Stomach (tissue), 9 donors: ENCODE data around the gene TCFL5. TPM values are rescaled to one million over a fixed set of nuclear protein-coding genes. Genes with fewer than 3 reads are reported as not detected.

Experiments used
- DNase-seq, 2 donors: peaks; one replicate each; pipeline versions ENCODE4 v3.0.0 to v3.0.0-alpha.2; 2013 to 2019
- H3K27ac ChIP-seq, 5 donors: fragments of 200-600 bp in 4 of 5; sonication (generic) in 4 of 5; one replicate each; pipeline ENCODE4 v1.5.1; 2013 to 2019; ENCODE audit warnings: mild to moderate bottlenecking in 1 of 5, moderate library complexity in 1 of 5
- H3K27me3 ChIP-seq, 3 donors: fragments of 200-600 bp; sonication (generic); one replicate each; pipeline ENCODE4 v1.5.1; 2017 to 2019; ENCODE audit warnings: mixed run types in 1 of 3
- H3K36me3 ChIP-seq, 4 donors: fragments of 200-600 bp; sonication (generic); 1 replicate in 3 of 4; 2 replicates in 1 of 4; pipeline ENCODE4 v1.5.1; 2016 to 2019
- H3K4me1 ChIP-seq, 4 donors: fragments of 200-600 bp; sonication (generic); one replicate each; pipeline ENCODE4 v1.5.1; 2016 to 2019
- H3K4me3 ChIP-seq, 4 donors: fragments of 200-600 bp; sonication (generic) in 3 of 4; one replicate each; pipeline ENCODE4 v1.5.1; 2016 to 2019; ENCODE audit warnings: mild to moderate bottlenecking in 1 of 4
- H3K9me3 ChIP-seq, 4 donors: fragments of 200-600 bp; sonication (generic); one replicate each; pipeline ENCODE4 v1.5.1; 2016 to 2019
- EP300 ChIP-seq: sonication (generic); formaldehyde crosslinking; IDR thresholded peaks from one replicate; pipeline ENCODE4 v1.6.1; 2017; ENCODE audit warnings: antibody characterized with exemption
- POLR2A ChIP-seq, 4 donors: fragments of 450-650 bp; IDR thresholded peaks; one replicate each; pipeline ENCODE4 v1.6.1; 2016; ENCODE audit warnings: antibody characterized with exemption in 4 of 4, control low read depth in 2 of 4, mild to moderate bottlenecking in 1 of 4, moderate library complexity in 1 of 4
- POLR2AphosphoS5 ChIP-seq, 3 donors: sonication (generic); formaldehyde crosslinking; IDR thresholded peaks; one replicate each; pipeline ENCODE4 v1.6.1; 2016; ENCODE audit warnings: antibody characterized with exemption in 3 of 3
- WGBS, 5 donors: extraction: QIAGEN DNeasy Blood & Tissue Kit in 3 of 5; methylation state at CpG; one replicate each; pipeline versions ENCODE4 v1.1.5 to v1.1.7; 2013 to 2018; 5-methylcytosine and 5-hydroxymethylcytosine counted together
- intact Hi-C: fragments of 100-400 bp; cut with DNase I; formaldehyde crosslinking; loops from one replicate; pipeline ENCODE4 v1.15.1; 2023; ENCODE audit warnings: low total_unique reads
- polyA plus RNA-seq, 3 donors: library from polyadenylated mRNA; stranded (reverse); fragments of 200-250 nt; gene quantifications; one replicate each; pipeline ENCODE4 v1.2.3, GENCODE V29; 2013
- total RNA-seq, 5 donors: library from RNA; depleted of rRNA; stranded (reverse); fragments of >200 nt; gene quantifications; one replicate each; pipeline versions ENCODE4 v1.1.0 to v1.2.3, GENCODE V29; 2014 to 2016
- TF ChIP-seq, protein P1 (sequence below), 7 experiments: fragments of 450-650 bp in 4 of 7; fragments of 200-600 bp in 3 of 7; sonication (generic) in 3 of 7; IDR thresholded peaks; one replicate each; pipeline ENCODE4 v1.5.1; 2016 to 2019; ENCODE audit warnings: antibody characterized with exemption in 7 of 7, control low read depth in 2 of 7, mild to moderate bottlenecking in 1 of 7
- donor health status: healthy with polysubstance abuse.
- donor health status: Bipolar disorder and iron deficiency.
- donor health status: healthy.

The TCFL5 gene
- total and polyA plus RNA-seq, 8 donors = 3.0 to 29.5 (median 5.7) TPM

DNA sequence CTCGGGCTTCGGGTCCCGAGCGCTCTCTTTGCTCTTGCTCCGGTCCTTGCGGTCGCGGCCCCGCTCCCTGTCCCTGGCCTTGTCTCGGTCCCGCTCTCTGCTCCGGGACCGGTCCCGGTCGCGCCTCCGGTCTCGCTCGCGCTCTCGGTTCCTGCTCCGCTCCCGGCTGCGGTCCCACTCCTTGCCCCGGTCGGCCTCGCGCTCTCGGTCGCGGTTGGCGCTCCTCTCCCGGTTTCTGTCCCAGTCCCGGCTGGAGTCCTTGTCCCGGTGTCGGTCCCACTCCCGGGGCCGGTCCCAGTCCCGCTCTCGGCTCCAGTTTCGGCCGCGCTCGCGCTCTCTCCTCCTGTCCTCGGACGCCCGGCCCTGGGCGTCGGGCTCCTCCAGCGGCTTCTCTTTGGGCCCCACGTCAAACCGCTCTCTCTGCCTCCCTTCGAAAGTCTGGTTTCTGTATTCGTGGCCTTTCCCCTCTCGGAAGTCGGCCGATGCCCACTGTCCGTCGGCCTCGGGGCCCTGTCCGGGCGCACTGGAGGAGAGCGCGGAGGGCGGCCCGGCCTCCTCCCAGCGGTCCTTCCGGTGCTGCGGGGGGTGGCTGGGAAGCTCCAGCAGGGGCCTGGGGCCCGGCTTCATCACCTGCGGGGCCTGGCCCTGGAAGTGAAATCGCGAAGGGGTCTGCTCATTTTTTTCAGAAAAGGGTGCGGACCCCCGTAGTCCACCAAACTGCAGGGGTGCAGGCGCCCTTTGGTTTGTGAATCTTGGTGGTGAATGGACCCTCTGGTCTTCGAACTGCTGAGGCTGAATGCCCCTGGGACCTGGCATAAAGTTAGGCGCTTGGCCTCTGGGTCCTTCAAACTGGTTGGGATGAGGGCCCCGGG lies 17.9 kb upstream of the TCFL5 start:
- peaks cover 21 to 36% (median 32%) of the 10 kb centered on the region in 4 donors for H3K36me3 ChIP-seq
- no peaks in the 10 kb centered on the region for H3K27me3 ChIP-seq
- DNase-seq = no peak
- no peaks in the 10 kb centered on the region for H3K9me3 ChIP-seq
- H3K4me3 ChIP-seq = no peak overlapping the region
- peaks cover 13 to 27% (median 23%) of the 10 kb centered on the region in 4 donors for H3K4me1 ChIP-seq
- intact Hi-C loops = loop anchor here (10.0 kb wide), 1 partner anchor 125 kb away; the partner anchor contains the start of gene BHLHE23
- no peak overlapping the region for H3K27ac ChIP-seq
- WGBS, 5 donors = 70 to 84% (median 78%) methylated on average over 76 to 80 of the region's 80 CpGs
- TF ChIP-seq POLR2A (IDR thresholded peaks at IDR 0.05) (no peak), POLR2AphosphoS5 (IDR thresholded peaks at IDR 0.05) (no peak), EP300 (no peak)
- TF ChIP-seq, protein P1, sequence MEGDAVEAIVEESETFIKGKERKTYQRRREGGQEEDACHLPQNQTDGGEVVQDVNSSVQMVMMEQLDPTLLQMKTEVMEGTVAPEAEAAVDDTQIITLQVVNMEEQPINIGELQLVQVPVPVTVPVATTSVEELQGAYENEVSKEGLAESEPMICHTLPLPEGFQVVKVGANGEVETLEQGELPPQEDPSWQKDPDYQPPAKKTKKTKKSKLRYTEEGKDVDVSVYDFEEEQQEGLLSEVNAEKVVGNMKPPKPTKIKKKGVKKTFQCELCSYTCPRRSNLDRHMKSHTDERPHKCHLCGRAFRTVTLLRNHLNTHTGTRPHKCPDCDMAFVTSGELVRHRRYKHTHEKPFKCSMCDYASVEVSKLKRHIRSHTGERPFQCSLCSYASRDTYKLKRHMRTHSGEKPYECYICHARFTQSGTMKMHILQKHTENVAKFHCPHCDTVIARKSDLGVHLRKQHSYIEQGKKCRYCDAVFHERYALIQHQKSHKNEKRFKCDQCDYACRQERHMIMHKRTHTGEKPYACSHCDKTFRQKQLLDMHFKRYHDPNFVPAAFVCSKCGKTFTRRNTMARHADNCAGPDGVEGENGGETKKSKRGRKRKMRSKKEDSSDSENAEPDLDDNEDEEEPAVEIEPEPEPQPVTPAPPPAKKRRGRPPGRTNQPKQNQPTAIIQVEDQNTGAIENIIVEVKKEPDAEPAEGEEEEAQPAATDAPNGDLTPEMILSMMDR (IDR thresholded peaks at IDR 0.05) = no peak

DNA sequence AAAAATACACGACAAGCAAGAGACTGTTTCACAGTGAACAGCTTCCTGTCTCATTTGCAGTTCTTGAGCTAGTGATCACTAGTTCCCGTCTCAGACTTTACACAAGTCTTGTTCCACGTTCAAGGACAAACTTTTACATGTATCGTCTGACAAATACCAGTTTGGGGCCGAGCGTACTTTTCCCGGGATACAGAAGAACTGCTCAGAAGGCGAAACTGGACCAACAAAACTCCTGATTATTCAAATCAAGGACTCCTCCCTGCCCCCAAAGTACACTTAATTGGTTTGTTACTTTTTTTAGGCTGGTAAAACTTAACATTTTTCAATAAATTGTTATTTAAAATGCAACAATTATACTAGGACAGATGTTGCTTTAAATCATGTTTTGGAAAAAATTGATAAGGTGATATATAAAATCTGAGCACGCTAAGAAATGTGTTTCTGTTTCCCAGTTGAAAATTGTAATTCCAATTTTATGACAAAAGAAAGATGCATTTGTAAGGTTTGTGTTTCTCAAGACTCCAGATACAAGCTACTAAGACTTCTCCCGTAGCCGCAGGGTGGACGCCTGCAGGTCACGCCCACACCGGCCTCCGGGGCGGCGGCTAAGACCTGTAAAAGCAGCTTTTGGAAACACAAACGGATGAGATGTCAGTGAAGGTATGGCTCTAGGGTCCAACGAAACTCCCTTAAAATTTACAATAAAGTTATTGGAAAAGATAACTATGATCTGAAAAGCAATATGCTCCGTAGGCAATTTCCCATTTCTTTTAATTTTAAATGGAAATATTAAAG lies 16.8 kb upstream of the TCFL5 start:
- 85 to 87% (median 86%) methylated on average over 20 of the region's 20 CpGs for WGBS, 5 donors
- DNase-seq = no peak
- Histone ChIP-seq H3K27ac (no peak overlapping the region), H3K36me3 (peaks cover 21 to 36% (median 32%) of the 10 kb centered on the region in 4 donors), H3K4me1 (peaks cover 13 to 36% (median 27%) of the 10 kb centered on the region in 4 donors), H3K27me3 (no peaks in the 10 kb centered on the region), H3K4me3 (no peak overlapping the region), H3K9me3 (no peaks in the 10 kb centered on the region)
- TF ChIP-seq POLR2A (IDR thresholded peaks at IDR 0.05) = no peak
- no peak for TF ChIP-seq EP300
- no peak for TF ChIP-seq POLR2AphosphoS5 (IDR thresholded peaks at IDR 0.05)
- TF ChIP-seq, protein P1 (IDR thresholded peaks at IDR 0.05) = no peak
- intact Hi-C loops = loop anchor here (10.0 kb wide), 1 partner anchor 126 kb away; the partner anchor contains the start of gene BHLHE23

DNA sequence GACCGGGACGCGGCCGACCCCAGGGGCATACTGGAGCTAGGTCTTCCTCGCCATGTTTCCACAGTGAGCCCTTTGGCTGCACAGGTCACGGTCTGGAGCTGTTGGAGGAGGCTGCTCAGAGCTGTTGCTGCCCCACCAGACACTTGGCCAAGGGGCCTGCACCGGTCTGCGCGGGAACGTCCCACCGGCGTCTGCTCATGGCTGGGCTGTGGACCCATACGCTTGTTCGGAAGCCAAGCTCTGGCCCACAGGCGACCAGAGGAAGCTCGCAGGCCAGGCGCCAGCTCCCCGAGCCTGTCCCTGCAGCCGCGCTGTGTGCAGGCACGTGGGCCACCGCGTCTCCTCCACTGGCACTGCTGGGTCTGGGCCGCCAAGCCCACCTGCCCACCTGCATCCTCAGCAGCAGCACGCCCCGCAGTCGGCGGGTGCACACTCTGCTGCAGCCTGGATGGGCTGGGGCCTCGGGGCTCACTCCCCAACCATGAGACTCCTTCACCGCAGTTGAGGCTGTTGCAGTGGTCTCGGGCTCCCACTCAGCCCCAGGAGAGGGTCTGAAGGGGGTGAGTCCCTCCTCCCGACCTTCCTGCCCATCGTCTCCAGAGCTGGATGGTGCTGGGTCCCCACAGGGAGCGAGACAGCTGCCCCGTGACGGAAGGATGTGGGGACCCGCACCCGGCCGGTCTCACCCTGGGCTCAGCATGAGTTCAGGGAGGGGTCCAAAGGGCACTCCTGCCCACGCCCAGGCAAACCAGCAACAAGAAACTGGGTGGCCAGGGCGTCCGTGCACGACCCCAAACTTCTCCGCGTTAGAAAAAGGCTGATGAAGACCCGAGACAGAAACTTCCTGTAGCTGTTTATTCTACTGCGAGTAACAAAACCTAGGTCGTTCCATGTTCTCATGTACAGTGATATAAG lies 15.5 kb upstream of the TCFL5 start:
- intact Hi-C loops = loop anchor here (10.0 kb wide), 1 partner anchor 128 kb away; the partner anchor contains the start of gene BHLHE23
- 59 to 67% (median 62%) methylated on average over 9 to 48 of the region's 48 CpGs for WGBS, 5 donors
- Histone ChIP-seq H3K36me3 (peaks cover 18 to 36% (median 29%) of the 10 kb centered on the region in 4 donors), H3K4me3 (no peak overlapping the region), H3K27me3 (no peaks in the 10 kb centered on the region), H3K4me1 (peaks cover 13 to 36% (median 28%) of the 10 kb centered on the region in 4 donors), H3K9me3 (no peaks in the 10 kb centered on the region), H3K27ac (peak overlapping the region in 4 of 5 donors; percentile 68 to 82 (median 72))
- DNase-seq = peak in 1 of 2 donors; percentile 85
- TF ChIP-seq POLR2AphosphoS5 (IDR thresholded peaks at IDR 0.05) = peak in 1 of 3 donors; percentile 3
- no peak for TF ChIP-seq POLR2A (IDR thresholded peaks at IDR 0.05)
- TF ChIP-seq, protein P1 (IDR thresholded peaks at IDR 0.05) = no peak
- no peak for TF ChIP-seq EP300
